Hepatocyte (in vitro differentiated cells): ENCODE data around the gene MAGED1. TPM values are rescaled to one million over a fixed set of nuclear protein-coding genes. Genes with fewer than 3 reads are reported as not detected.

Experiments
- DNase-seq: peaks from one replicate; pipeline ENCODE4 v3.0.0-alpha.2; 2016; ENCODE audit warnings: low spot score
- H2AFZ ChIP-seq: fragments of 200-600 bp; sonication (generic); 2 replicates; pipeline ENCODE4 v1.6.0; 2016; ENCODE audit warnings: antibody characterized with exemption, mild to moderate bottlenecking
- H3K27ac ChIP-seq: fragments of 200-600 bp; sonication (generic); 2 replicates; pipeline ENCODE4 v1.5.1; 2016; ENCODE audit warnings: mild to moderate bottlenecking
- H3K27me3 ChIP-seq: fragments of 200-600 bp; sonication (generic); 2 replicates; pipeline ENCODE4 v1.6.1; 2016
- H3K36me3 ChIP-seq: fragments of 200-600 bp; sonication (generic); replicated peaks from 2 replicates; pipeline ENCODE4 v1.5.1; 2016; ENCODE audit warnings: low read depth; ENCODE audit not compliant: insufficient read depth
- H3K4me1 ChIP-seq: fragments of 200-600 bp; sonication (generic); 2 replicates; pipeline ENCODE4 v1.5.1; 2016; ENCODE audit warnings: mild to moderate bottlenecking, moderate library complexity; ENCODE audit not compliant: insufficient read depth
- H3K4me2 ChIP-seq: fragments of 200-600 bp; sonication (generic); 2 replicates; pipeline ENCODE4 v1.6.0; 2016
- H3K4me3 ChIP-seq: fragments of 200-600 bp; sonication (generic); 2 replicates; pipeline ENCODE4 v1.5.1; 2016; ENCODE audit warnings: mild to moderate bottlenecking
- H3K79me2 ChIP-seq: fragments of 200-600 bp; sonication (generic); 2 replicates; pipeline ENCODE4 v1.6.0; 2017; ENCODE audit warnings: mild to moderate bottlenecking
- H3K9me2 ChIP-seq: fragments of 200-600 bp; sonication (generic); replicated peaks from 2 replicates; pipeline ENCODE4 v1.6.0; 2017; ENCODE audit warnings: mild to moderate bottlenecking; ENCODE audit not compliant: insufficient read depth
- H3K9me3 ChIP-seq: fragments of 200-600 bp; sonication (generic); 2 replicates; pipeline ENCODE4 v1.5.1; 2016; ENCODE audit warnings: low read depth, mild to moderate bottlenecking
- H4K20me1 ChIP-seq: fragments of 200-600 bp; sonication (generic); 2 replicates; pipeline ENCODE4 v1.6.0; 2016; ENCODE audit warnings: mild to moderate bottlenecking; ENCODE audit not compliant: insufficient read depth, poor library complexity, severe bottlenecking
- CTCF ChIP-seq: fragments of 200-600 bp; sonication (generic); IDR thresholded peaks from 2 replicates; pipeline ENCODE4 v1.5.1; 2016; ENCODE audit warnings: antibody characterized with exemption, mild to moderate bottlenecking; ENCODE audit not compliant: poor library complexity
- EZH2 ChIP-seq: fragments of 200-600 bp; sonication (generic); IDR thresholded peaks from 2 replicates; pipeline ENCODE4 v1.6.1; 2016; ENCODE audit warnings: antibody characterized with exemption, mild to moderate bottlenecking, borderline replicate concordance
- EZH2phosphoT487 ChIP-seq: fragments of 200-600 bp; sonication (generic); IDR thresholded peaks from one replicate; pipeline ENCODE4 v1.6.1; 2018; ENCODE audit warnings: antibody characterized with exemption, mild to moderate bottlenecking, low read depth, moderate library complexity; ENCODE audit not compliant: unreplicated experiment, severe bottlenecking
- WGBS: methylation state at CpG from one replicate; pipeline ENCODE4 v1.1.6; 2016; ENCODE audit warnings: low lambda C conversion rate; ENCODE audit errors: missing lambda C conversion rate; 5-methylcytosine and 5-hydroxymethylcytosine counted together
- polyA plus RNA-seq: library from polyadenylated mRNA; unstranded; fragments of >200 nt; fragmentation: Nextera tagmentation; extraction: Ambion mirVana; gene quantifications from 2 replicates; pipeline ENCODE4 v1.2.1, GENCODE V29; 2016
- small RNA-seq: library from RNA; depleted of rRNA; stranded (forward); fragments of <200 nt; gene quantifications from one replicate; pipeline ENCODE3, GENCODE V24; 2014
- total RNA-seq: library from RNA; depleted of rRNA; stranded (reverse); fragments of >200 nt; gene quantifications from 2 replicates; pipeline ENCODE4 v1.2.3, GENCODE V29; 2014

The MAGED1 gene
- total and polyA plus RNA-seq, 2 experiments from 2014 or later, result 262 to 478 TPM

GRCh38 chrX:51905711-51906110 is 12.3 kb downstream of the MAGED1 start:
- H3K36me3 ChIP-seq, result no peaks in the 10 kb centered on the region
- H2AFZ ChIP-seq, result no peak overlapping the region
- peaks cover 5% of the 10 kb centered on the region for H4K20me1 ChIP-seq
- H3K79me2 ChIP-seq, result no peaks in the 10 kb centered on the region
- H3K9me3 ChIP-seq, result no peaks in the 10 kb centered on the region
- no peaks in the 10 kb centered on the region for H3K4me1 ChIP-seq
- H3K4me3 ChIP-seq, result no peak overlapping the region
- H3K4me2 ChIP-seq, result no peak overlapping the region
- no peaks in the 10 kb centered on the region for H3K9me2 ChIP-seq
- no peak for DNase-seq
- H3K27me3 ChIP-seq, result no peaks in the 10 kb centered on the region
- H3K27ac ChIP-seq, result no peak overlapping the region
- TF ChIP-seq CTCF (no peak), EZH2 (no peak), EZH2phosphoT487 (no peak)
- WGBS, result 70% methylated on average over 3 of the region's 3 CpGs

- no peaks in the 10 kb centered on the region for H3K79me2 ChIP-seq
- DNase-seq, result no peak
- H3K36me3 ChIP-seq, result no peaks in the 10 kb centered on the region
- no peaks in the 10 kb centered on the region for H4K20me1 ChIP-seq
- no peak overlapping the region for H3K4me2 ChIP-seq
- H3K4me1 ChIP-seq, result no peaks in the 10 kb centered on the region
- no peaks in the 10 kb centered on the region for H3K9me2 ChIP-seq
- no peaks in the 10 kb centered on the region for H3K27me3 ChIP-seq
- TF ChIP-seq CTCF, result no peak
- TF ChIP-seq EZH2phosphoT487, result no peak
- no peak for TF ChIP-seq EZH2
- H3K9me3 ChIP-seq, result no peaks in the 10 kb centered on the region
- no peak overlapping the region for H2AFZ ChIP-seq
- 58% methylated on average over 2 of the region's 2 CpGs for WGBS
- no peak overlapping the region for H3K27ac ChIP-seq
- no peak overlapping the region for H3K4me3 ChIP-seq
Measured at GRCh38 chrX:51917604-51918003, 24.2 kb downstream of the MAGED1 start.

- no peak overlapping the region for H2AFZ ChIP-seq
- H3K9me2 ChIP-seq, result no peaks in the 10 kb centered on the region
- H3K27me3 ChIP-seq, result no peaks in the 10 kb centered on the region
- H3K36me3 ChIP-seq, result no peaks in the 10 kb centered on the region
- WGBS, result 12% methylated on average over 1 of the region's 1 CpG
- TF ChIP-seq EZH2phosphoT487, result no peak
- TF ChIP-seq CTCF, result no peak
- no peak for TF ChIP-seq EZH2
- H3K79me2 ChIP-seq, result no peaks in the 10 kb centered on the region
- H3K9me3 ChIP-seq, result no peaks in the 10 kb centered on the region
- no peak overlapping the region for H3K4me2 ChIP-seq
- no peak for DNase-seq
- H4K20me1 ChIP-seq, result no peaks in the 10 kb centered on the region
- H3K27ac ChIP-seq, result no peak overlapping the region
- H3K4me3 ChIP-seq, result no peak overlapping the region
- no peaks in the 10 kb centered on the region for H3K4me1 ChIP-seq
Measured at GRCh38 chrX:51922561-51922960, 29.1 kb downstream of the MAGED1 start.

- Histone ChIP-seq H3K27me3 (no peaks in the 10 kb centered on the region), H3K9me3 (no peaks in the 10 kb centered on the region), H3K4me2 (no peak overlapping the region), H3K36me3 (no peaks in the 10 kb centered on the region), H3K27ac (no peak overlapping the region), H4K20me1 (no peaks in the 10 kb centered on the region), H3K9me2 (no peaks in the 10 kb centered on the region), H2AFZ (no peak overlapping the region), H3K4me1 (no peaks in the 10 kb centered on the region), H3K79me2 (no peaks in the 10 kb centered on the region), H3K4me3 (no peak overlapping the region)
- no peak for DNase-seq
- 71% methylated on average over 3 of the region's 3 CpGs for WGBS
- TF ChIP-seq EZH2phosphoT487, result no peak
Measured at GRCh38 chrX:51931566-51932150, 38.2 kb downstream of the MAGED1 start.

Small RNA genes within 50 kb of the gene (small RNA-seq; reads per million reads assigned to genes)
- gene AL929410.2 (not detected), gene RNU6-504P (not detected)

Other genes with a start within 250 kb of the MAGED1 start
- gene CENPVL2, start 210.8 kb upstream of the MAGED1 start, total RNA-seq, result 0.32 TPM in 1 of 2 replicates, not detected in the other
- 0.10 TPM in 1 of 2 replicates, not detected in the other for gene CENPVL2, start 210.8 kb upstream of the MAGED1 start, polyA plus RNA-seq
- gene CENPVL1, start 183.1 kb upstream of the MAGED1 start, total RNA-seq, result 0.32 TPM in 1 of 2 replicates, not detected in the other
- gene CENPVL1, start 183.1 kb upstream of the MAGED1 start, polyA plus RNA-seq, result 0.10 TPM in 1 of 2 replicates, not detected in the other
- 14.3 and 16.1 TPM in 2 replicates for gene GSPT2, start 150.2 kb upstream of the MAGED1 start, total RNA-seq
- 11.9 and 15.8 TPM in 2 replicates for gene GSPT2, start 150.2 kb upstream of the MAGED1 start, polyA plus RNA-seq
- gene MAGED4B, start 175.6 kb downstream of the MAGED1 start, total RNA-seq, result 30.6 and 31.9 TPM in 2 replicates
- 233 and 280 TPM in 2 replicates for gene MAGED4B, start 175.6 kb downstream of the MAGED1 start, polyA plus RNA-seq